Measurements from ENCODE around the gene PDSS1. TPM values are rescaled to one million over a fixed set of nuclear protein-coding genes. Genes with fewer than 3 reads are reported as not detected.
A peak's percentile ranks its signal among the peaks of the same experiment; 100 is the strongest.

Gene PDSS1
- total and polyA plus RNA-seq, 2 of the 13 experiments (the other 11 are each of a cell fraction or from before 2014, with no cell fraction given), result 18.7 to 19.3 TPM

- TF ChIP-seq PLSCR1 (CRISPR knock-in tag; IDR thresholded peaks at IDR 0.05; ENCODE audit: borderline replicate concordance) (no peak), ZNF605 (CRISPR knock-in tag; IDR thresholded peaks at IDR 0.05) (peak; percentile 34; the same call in 1 of the 2 replicates), ZNF563 (CRISPR knock-in tag; IDR thresholded peaks at IDR 0.05) (no peak; the same call in 1 of the 2 replicates), POLR2A (IDR thresholded peaks at IDR 0.05; ENCODE audit: insufficient read depth in 1 of 2, low read depth in 2 of 2, low read length in 2 of 2) (peak; percentile 74 to 75), ZNF451 (CRISPR knock-in tag; IDR thresholded peaks at IDR 0.05) (0 out of 2 replicates have a peak, but pooled peaks have one; percentile 5), CEBPB (IDR thresholded peaks at IDR 0.05; ENCODE audit: borderline replicate concordance, low read depth, low read length) (no peak), USF2 (IDR thresholded peaks at IDR 0.05; ENCODE audit: low read depth, low read length) (no peak), USF2 (CRISPR knock-in tag; IDR thresholded peaks at IDR 0.05; ENCODE audit: borderline replicate concordance) (no peak), E2F5 (CRISPR knock-in tag; conservative IDR thresholded peaks at IDR 0.05) (no peak; the same call in 1 of the 2 replicates), AFF4 (CRISPR knock-in tag; IDR thresholded peaks at IDR 0.05) (no peak), KDM5B (CRISPR knock-in tag; IDR thresholded peaks at IDR 0.05; ENCODE audit: borderline replicate concordance) (0 out of 2 replicates have a peak, but pooled peaks have one; percentile 14), FOXP1 (IDR thresholded peaks at IDR 0.05) (no peak), FOXP1 (CRISPR knock-in tag; IDR thresholded peaks at IDR 0.05) (no peak), ZNF552 (CRISPR knock-in tag; IDR thresholded peaks at IDR 0.05; ENCODE audit: borderline replicate concordance) (peak; percentile 53; the same call in 1 of the 2 replicates), RELA (CRISPR knock-in tag; IDR thresholded peaks at IDR 0.05) (no peak), ATF1 (CRISPR knock-in tag; IDR thresholded peaks at IDR 0.05) (no peak), NFATC3 (CRISPR knock-in tag; IDR thresholded peaks at IDR 0.05) (no peak), HES4 (CRISPR knock-in tag; IDR thresholded peaks at IDR 0.05; ENCODE audit: borderline replicate concordance) (no peak), ZNF501 (CRISPR knock-in tag; IDR thresholded peaks at IDR 0.05) (peak; percentile 79), YEATS4 (CRISPR knock-in tag; IDR thresholded peaks at IDR 0.05; ENCODE audit: borderline replicate concordance) (peak; percentile 61)
- TF ChIP-seq, protein P1, sequence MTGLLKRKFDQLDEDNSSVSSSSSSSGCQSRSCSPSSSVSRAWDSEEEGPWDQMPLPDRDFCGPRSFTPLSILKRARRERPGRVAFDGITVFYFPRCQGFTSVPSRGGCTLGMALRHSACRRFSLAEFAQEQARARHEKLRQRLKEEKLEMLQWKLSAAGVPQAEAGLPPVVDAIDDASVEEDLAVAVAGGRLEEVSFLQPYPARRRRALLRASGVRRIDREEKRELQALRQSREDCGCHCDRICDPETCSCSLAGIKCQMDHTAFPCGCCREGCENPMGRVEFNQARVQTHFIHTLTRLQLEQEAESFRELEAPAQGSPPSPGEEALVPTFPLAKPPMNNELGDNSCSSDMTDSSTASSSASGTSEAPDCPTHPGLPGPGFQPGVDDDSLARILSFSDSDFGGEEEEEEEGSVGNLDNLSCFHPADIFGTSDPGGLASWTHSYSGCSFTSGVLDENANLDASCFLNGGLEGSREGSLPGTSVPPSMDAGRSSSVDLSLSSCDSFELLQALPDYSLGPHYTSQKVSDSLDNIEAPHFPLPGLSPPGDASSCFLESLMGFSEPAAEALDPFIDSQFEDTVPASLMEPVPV (CRISPR knock-in tag; IDR thresholded peaks at IDR 0.05), result no peak
These were observed at the start of gene PDSS1 (continued) for GRCh38 chr10:26697163-26697921.

Measured in HepG2 (cell line).